HUDEP-2 (cell line): ENCODE measurements around the gene CEP83.
"Not testable (repeated sequence)": the region's sequence is repeated elsewhere in the genome, so short reads cannot be mapped to it uniquely, and the experiment has no call there.

Source experiments
- DNase-seq, 76 experiments: peaks; one replicate each; lab custom pipeline; 2025; ENCODE audit not compliant: unreplicated experiment in 76 of 76; lab: John Stamatoyannopoulos, UW

Gene CEP83

DNA sequence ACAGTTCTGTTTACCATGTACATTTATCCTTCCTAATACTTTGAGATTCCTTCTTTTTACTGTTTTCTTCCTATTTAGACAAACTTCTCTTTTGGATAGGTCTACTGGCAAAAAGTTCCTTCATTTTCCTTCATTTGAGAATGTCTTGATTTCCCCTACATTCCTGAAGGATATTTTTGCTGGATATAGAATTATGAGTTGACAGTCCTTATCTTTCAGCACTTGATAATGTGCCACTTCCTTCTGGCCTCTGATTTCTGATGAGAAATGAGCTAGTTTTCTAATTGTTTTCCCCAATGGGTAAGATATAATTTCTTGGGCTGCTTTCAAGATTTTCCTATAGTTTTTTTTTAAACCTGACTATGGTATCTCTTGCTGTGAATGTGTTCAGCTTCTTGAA lies 75.6 kb downstream of the CEP83 start:
- DNase-seq, result no peak

DNA sequence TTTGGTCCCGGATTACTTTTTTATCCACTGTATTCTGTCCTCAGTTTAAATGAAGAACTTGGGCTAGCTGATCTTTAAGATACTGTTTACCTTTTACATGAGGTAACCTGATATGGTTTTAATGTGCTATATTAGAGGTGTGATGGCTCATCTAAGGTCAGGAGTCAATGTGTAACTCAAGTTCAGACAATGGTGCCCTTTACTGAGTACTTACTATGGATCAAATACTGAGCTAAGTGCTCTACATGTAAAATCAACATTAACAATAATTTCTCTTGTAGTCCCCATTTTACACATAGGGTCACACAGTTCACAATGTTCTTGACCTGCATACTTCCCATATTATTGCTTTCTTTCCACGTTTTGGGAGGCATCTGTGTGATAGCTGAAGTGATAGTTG lies 79.2 kb downstream of the CEP83 start:
- no peak for DNase-seq

DNA sequence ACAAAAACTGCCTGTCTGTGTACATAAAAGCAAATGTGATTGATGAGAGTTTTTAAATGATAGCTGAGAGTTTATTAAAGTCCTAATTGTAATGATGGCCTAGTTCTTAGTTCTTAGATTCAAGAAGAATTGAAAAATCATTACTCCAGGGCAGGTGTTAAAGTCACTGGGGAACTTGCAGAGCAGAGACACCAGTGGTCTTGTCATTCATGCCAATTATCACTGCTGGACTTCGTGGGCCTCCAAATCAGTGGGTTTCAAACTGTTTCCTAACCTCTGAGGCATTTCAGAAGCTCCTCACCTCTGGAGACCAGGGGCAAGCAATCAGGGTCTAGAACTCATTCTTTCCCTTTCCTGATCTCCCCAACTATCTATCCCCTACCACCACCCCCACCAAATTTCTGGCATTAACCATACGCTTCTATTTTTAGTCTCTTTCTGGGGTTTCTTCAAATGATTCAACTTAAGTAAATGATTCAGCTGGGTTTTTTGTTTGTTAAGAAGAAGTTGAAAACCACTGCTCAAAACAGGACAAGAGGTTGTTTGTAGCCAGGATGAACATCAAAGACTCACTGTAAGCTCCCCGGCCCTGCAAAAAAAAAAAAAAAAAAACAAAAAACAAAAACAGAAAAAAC lies 80.1 kb downstream of the CEP83 start:
- no peak for DNase-seq

DNA sequence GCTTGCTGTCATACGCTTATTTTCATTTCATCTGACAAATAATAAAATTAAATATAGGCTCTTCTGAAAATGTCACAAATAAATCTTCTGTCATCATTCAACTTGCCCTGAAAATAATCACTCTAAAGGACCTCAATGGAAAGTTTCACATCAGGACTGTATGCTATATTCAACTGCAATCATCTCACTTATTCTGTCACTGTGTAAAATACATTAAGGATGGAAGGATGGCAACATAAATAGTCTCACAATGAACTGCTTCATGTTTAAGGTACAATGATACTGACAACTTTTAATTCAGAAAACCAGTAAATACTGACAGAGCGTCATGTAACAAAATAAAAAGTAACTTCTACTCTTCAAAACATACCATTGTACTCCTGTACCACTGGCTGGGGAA lies 82.1 kb downstream of the CEP83 start:
- DNase-seq, result no peak

DNA sequence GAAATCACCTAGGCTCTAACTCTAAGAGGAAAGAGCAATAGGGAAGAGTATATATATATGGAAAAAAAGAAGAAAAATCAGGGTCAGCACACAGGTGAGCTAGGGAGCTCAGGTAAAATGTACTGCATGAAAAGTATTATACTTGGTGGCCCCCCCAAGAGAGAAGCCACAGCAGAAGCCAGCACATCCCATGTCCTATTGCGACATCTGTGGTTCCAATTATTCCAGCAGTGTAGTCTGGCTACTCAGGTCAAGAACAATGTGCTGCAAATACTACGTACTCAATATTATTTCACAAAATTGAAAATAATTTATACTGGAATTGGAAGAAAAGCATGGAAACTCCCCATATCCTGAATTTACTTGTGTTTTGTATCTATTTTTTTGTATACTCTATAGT lies 85.5 kb downstream of the CEP83 start:
- no peak for DNase-seq

DNA sequence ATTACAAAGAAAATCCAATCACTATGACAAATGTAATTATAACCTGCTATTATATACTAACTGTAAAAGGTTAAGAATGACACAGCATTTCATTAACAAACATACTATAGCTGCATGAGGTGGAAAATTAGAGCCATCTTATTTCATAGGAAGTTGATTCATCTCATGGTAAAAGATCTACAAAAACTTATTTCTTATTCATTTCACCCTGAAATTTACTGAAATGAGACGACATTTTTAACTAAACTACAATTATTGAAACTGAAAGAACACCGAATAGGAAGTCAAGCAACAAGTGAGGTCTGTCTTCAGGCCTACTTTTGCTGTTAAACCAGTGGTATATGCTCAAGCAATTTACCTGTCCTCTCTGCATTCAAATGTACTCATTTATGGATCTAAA lies 87.2 kb downstream of the CEP83 start:
- DNase-seq, result no peak

DNA sequence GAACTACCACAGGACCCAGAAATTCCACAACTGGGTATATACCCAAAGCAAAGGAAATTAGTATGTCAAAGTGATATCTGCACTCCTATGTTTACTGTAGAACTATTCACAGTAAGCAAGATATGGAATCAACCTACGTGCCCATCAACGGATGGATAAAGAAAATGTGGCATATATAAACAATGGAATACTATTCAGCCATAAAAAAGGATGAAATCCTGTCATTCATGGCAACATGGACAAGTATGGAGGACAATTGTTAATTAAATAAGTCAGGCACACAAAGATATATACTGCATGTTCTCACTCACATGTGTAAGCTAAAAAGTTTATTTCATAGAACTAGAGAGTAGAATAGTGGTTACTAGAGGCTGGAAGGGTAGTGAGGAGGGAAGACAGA lies 97.0 kb downstream of the CEP83 start:
- no peak for DNase-seq

DNA sequence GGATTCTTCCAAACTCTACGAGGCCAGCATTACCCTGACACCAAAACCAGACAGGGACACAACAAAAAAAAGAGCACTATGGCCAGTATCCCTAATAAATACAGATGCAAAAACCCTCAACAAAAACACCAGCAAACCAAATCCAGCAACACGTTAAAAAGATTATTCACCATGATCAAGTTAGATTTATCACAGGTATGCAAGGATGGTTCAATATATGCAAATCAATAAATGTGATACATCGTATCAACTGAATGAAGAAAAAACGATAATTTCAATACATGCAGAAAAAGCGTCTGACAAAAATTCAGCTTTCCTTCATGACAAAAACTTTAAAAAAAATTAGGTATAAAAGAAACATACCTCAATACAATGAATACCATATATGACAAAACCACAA lies 99.9 kb downstream of the CEP83 start:
- DNase-seq, result no peak

DNA sequence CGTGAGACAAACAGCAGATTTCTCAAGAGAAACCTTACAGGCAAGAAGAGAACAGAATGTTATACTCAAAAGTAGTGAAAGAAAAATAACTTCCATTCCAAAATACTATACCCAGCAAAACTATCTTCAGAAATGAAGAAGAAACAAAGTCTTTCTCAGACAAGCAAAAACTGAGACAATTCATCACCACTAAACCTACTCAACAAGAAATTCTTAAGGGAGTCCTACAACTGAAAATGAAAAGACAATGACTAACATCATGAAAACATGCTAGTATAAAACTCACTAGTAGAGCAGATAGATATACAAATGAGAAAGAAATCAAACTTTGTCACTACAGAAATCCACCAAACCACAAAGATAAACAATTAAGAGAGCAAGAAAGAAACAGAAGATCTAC lies 106.5 kb downstream of the CEP83 start:
- no peak for DNase-seq

DNA sequence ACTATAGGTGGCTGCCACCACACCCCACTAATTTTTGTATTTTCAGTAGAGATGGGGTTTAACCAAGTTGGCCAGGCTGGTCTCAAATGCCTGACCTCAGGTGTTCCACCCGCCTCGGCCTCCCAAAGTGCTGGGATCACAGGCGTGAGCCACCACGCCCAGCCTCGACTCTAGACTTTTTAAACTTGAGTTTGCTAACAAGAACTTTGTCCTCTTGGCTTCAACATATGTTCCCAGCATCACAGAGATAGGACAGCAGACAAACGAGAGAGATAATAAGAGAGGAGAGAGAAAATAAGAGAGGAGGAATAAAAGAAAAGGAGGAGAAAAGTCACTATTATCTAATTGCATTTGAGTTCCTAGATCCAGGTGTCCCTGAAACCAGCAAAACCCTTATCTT lies 119.1 kb downstream of the CEP83 start:
- no peak for DNase-seq

DNA sequence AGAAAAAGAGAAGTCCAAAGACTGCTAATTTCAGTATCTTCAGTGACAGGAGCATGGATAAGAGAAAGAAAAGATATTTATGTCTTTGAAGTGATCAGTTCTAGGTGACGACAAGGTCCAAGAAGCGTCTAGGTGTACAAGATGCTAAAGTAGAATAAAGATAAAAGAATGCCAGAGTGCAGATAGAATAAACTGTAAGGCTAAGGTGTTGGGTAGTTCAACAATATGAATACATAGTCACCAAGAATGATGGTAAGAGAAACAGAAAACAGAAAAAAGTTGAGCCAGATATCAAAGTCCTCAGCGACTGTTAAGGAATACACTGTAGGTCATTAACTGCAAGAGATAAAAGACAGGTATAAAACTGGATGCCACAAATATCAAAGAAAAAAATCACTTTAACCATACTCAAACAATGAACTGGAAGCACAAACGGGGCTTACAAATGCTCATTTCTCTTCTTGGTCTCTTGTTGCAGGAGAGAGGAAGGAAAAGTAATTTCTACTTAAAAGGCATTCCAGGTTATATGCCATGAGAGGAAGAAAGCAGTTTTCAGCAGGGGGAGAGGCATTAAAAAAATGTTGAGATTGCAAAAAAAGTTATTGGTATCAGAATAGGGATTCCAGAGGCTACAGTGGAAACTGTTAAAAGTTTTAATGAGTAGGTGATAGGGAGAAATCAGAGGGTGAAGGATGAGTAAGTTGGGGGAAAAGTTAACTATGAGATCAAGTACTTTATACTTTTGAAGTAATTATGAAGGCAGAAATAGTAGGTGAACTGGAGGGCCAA lies 121.5 kb downstream of the CEP83 start:
- no peak for DNase-seq

DNA sequence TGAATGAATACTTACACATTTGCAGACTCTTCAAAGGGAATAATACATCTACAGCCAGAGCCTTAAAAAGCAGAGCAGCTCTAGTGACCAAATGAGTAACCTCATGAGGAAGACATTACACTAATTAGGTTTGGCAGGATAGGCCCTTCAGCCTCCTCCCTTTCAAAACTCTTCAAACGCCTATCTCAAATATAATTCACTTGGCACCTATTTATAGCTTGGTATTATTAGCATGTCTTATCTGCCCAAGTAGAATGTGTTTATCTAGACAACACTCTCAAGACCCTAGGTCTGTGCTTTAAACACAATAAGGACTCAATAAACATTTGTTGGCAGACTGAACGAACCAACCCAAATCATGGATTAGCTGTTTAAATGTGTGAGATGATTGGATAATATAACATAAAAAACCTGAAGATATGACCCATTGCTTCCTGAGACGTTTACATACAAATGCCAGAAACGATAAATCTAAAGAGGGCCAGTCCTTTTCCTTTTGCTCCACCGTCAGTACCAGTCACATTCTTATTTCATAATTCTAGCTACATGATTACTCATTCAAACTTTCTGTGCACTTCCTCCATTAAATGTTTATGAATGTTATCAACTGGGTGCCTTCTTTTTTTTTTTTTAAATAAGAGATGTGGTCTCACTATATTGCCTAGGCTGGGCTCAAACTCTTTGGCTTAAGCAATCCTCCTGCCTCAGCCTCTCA lies 123.3 kb downstream of the CEP83 start:
- peak in 1 of 76 experiments; percentile 1 for DNase-seq

DNA sequence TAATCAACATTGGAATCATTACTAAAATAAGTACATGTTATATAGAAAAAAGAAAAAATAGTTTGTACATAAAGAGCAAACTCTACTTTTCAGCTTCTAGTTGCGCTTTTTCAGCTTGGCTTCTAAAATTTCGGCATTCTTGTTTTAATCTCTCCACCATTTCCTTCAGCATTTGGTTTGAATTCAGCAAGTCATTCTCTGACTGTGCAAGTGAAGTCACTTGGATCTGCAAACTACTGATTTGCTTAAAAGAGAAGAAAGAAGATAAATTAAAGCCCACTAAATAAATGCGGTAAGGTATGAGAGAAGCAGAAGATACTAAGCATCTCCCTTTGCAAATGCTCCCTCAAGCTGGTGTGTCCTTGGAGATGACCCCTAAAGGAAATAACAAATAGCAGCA lies 126.3 kb downstream of the CEP83 start:
- no peak for DNase-seq

DNA sequence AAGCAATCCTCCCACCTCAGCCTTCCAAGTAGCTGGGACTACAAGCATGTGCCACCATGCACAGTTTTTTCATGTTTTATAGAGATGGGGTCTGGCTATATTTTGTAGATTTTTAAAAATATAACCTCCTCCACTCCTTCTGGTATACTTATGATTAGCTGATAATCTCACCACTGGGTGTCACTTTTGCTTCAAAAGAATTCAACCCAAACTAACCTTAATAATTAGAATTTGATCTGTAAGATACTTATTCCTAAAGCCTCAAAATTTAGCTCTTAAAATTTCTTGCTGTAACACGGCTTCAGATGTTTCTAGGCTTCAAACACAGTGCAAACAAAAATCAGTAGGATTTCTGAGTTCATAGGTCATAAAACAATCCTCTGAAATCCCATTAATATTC lies 130.3 kb downstream of the CEP83 start:
- DNase-seq, result peak in 1 of 76 experiments; percentile 4

DNA sequence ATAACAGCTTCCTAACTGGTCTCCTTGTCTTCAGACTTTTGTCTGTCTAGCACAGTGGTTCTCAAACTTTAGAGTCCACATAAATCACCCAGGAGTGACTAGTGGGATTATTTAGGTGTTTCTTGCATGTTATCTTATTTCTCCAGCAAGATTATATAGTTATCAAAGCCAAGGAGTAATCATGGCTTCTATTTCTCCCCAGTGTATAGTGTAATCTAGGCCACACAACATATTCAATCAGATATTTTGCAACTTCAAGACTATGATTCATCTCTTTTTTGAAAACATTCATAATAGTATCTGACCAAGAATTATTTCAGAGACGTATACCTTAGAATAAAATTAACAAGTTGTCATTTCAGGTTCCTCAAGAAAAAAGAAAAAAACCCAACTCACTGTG lies 131.9 kb downstream of the CEP83 start:
- no peak for DNase-seq

DNA sequence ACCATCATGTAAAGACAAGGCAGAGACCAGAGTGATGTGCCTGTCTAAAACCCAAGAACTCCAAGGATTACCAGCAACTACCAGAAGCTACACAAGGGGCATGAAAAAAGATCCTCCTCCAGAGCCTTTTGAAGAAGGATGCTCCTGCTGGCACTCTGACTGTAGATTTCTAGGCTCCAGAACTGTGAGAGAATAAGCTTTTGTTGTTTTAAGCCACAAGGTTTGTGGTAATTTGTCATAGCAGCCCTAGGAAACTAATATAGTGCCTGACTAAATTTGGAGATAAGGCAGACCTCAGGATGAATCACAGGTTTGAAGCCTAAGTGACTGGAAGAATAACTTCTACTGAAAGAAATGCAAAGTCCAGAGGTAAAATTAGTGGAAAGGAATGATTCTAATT lies 132.9 kb downstream of the CEP83 start:
- DNase-seq, result no peak

DNA sequence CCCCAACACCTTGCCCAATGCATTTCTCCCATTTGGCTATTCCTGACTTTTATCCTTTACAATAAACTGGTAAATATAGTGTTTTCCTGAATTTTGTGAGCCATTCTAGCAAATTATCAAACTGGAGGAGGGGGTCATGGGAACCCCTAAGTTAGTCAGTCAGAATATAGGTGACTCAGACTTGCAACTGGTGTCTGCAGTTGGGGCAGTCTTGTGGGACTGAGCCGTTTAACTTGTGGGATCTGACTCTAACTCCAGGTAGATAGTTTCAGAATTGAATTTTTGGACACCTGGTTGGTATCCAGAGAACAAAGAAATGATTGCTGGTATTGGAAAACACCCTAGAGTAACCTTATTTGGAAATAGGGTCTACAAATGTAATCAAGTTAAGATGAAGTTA lies 133.4 kb downstream of the CEP83 start:
- no peak for DNase-seq

DNA sequence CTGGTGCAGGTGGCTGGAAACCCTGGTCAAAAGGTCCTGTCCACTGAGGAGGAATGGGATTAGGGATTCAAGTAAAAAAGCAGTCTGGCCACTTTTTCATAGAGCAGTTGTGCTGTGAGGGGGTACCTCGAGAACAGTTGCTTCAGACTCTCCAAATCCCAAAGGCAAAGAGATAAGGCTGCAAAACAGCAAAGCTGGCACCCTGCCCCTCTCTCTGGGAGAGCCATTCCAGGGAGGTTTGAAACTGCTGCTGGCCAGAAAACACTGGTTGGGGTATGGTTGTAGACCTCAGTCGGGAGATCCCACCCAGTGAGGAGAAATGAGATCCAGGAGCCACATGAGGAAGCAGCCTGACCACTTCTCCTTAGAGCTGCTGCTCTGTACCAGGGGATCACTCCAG lies 137.3 kb downstream of the CEP83 start:
- no peak for DNase-seq

DNA sequence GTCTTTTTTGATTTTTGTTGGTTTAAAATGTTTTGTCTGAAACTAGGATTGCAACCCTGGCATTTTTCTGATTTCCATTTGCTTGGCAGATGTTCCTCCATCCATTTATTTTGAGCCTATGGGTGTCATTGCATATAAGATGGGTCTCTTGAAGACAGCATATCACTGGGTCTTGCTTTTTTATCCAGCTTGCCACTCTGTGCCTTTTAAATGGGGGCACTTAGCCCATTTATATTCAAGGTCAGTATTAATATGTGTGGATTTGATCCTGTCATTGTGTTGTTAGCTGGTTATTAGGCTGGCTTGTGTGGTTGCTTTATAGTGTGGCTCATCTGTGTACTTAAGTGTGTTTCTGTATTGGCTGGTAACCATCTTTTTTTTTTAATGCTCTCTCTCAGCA lies 139.6 kb downstream of the CEP83 start:
- no peak for DNase-seq

DNA sequence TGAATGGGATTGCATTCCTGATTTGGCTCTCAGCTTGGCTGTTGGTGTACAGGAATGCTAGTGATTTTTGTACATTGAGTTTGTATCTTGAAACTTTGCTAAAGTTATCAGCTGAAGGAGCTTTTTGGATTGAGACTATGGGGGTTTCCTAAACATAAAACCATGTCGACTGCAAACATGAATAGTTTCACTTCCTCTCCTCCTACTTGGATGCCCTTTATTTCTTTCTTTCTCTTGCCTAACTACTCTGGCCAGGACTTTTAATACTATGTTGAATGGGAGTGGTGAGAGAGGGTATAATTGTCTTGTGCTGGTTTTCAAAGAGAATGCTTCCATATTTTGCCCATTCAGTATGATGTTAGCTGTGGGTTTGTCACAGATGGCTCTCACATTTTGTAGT lies 141.5 kb downstream of the CEP83 start:
- no peak for DNase-seq

DNA sequence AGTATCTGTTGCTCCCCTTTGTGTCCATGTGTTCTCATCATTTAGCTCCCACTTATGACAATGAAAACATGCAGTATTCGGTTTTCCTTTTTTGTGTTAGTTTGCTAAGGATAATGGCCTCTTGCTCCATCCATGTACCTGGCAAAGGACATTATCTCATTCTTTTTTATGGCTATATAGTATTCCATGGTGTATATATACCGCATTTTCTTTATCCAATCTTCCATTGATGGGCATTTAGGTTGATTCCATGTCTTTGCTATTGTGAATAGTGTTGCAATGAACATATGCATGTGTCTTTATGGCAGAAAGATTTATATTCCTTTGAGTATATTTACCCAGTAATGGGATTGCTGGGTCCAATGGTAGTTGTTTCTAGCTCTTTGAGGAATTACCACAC lies 143.1 kb downstream of the CEP83 start:
- not testable (repeated sequence) for DNase-seq

DNA sequence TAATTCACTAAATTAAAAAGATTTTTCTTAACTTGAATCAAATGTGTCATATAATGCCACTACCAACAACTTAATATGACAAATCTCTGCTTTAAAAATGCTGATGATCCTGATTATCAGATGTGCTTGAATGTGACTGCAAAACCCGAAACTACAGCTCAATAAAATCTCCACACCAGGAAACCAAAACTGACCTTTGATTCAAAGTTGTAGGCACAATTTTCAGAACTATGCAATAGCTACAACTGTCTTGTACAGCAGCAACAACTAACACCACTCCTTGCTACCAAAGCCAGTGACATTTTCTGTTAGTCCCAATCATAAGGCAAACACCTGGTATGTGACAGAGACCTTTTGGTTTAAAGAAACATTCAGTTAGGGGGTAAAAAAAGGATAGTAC lies 147.3 kb downstream of the CEP83 start:
- DNase-seq, result no peak
